OCI-LY1 (cell line): ENCODE data around the gene GGNBP2.

Experiments
- H2AFZ ChIP-seq: fragments of 200-600 bp; sonication (generic), shearing (Covaris generic); 2 replicates; pipeline ENCODE4 v1.6.0; 2014; ENCODE audit warnings: antibody characterized with exemption, mild to moderate bottlenecking, low read length
- H3F3A ChIP-seq: fragments of 200-600 bp; sonication (generic), shearing (Covaris generic); 2 replicates; pipeline ENCODE4 v1.6.0; 2014; ENCODE audit warnings: mild to moderate bottlenecking, antibody characterized with exemption, low read length, moderate library complexity; ENCODE audit not compliant: insufficient read depth
- H3K27ac ChIP-seq: fragments of 200-600 bp; sonication (generic); 2 replicates; pipeline ENCODE4 v1.5.1; 2014; ENCODE audit warnings: low read length, mixed run types, mild to moderate bottlenecking, low read depth; ENCODE audit not compliant: poor library complexity, severe bottlenecking
- H3K27me3 ChIP-seq: fragments of 200-600 bp; sonication (generic); 2 replicates; pipeline ENCODE4 v1.6.0; 2014; ENCODE audit warnings: antibody characterized with exemption, mild to moderate bottlenecking, low read length, moderate library complexity; ENCODE audit not compliant: insufficient read depth
- H3K36me3 ChIP-seq: fragments of 200-600 bp; sonication (generic); 2 replicates; pipeline ENCODE4 v1.6.1; 2014; ENCODE audit warnings: mild to moderate bottlenecking, antibody characterized with exemption, low read length, moderate library complexity, mixed read lengths; ENCODE audit not compliant: insufficient read depth
- H3K4me1 ChIP-seq: fragments of 200-600 bp; sonication (generic); 2 replicates; pipeline ENCODE4 v1.5.1; 2014; ENCODE audit warnings: mild to moderate bottlenecking, low read length, moderate library complexity; ENCODE audit not compliant: insufficient read depth, severe bottlenecking
- H3K4me2 ChIP-seq: fragments of 200-600 bp; sonication (generic), shearing (Covaris generic); 2 replicates; pipeline ENCODE4 v1.6.1; 2014; ENCODE audit warnings: low read length
- H3K4me3 ChIP-seq: fragments of 200-600 bp; sonication (generic); 2 replicates; pipeline ENCODE4 v1.5.1; 2014; ENCODE audit warnings: low read length, low read depth, mild to moderate bottlenecking, mixed read lengths; ENCODE audit not compliant: poor library complexity, severe bottlenecking
- H3K79me2 ChIP-seq: fragments of 200-600 bp; shearing (Covaris generic); 2 replicates; pipeline ENCODE4 v1.6.1; 2016; ENCODE audit warnings: mixed run types, low read length, mixed read lengths; ENCODE audit not compliant: insufficient read depth
- H3K9ac ChIP-seq: fragments of 200-600 bp; sonication (generic), shearing (Covaris generic); 2 replicates; pipeline ENCODE4 v1.6.1; 2014; ENCODE audit warnings: mild to moderate bottlenecking, low read length, mixed read lengths
- H3K9me2 ChIP-seq: fragments of 200-600 bp; sonication (generic), shearing (Covaris generic); 2 replicates; pipeline ENCODE4 v1.6.1; 2014; ENCODE audit warnings: low read depth, mild to moderate bottlenecking, low read length, mixed read lengths
- H3K9me3 ChIP-seq: fragments of 200-600 bp; shearing (Covaris generic); 2 replicates; pipeline ENCODE4 v1.6.1; 2014; ENCODE audit warnings: low read length, mixed read lengths
- H4K20me1 ChIP-seq: fragments of 200-600 bp; sonication (generic), shearing (Covaris generic); 2 replicates; pipeline ENCODE4 v1.6.0; 2016; ENCODE audit warnings: mild to moderate bottlenecking, low read length; ENCODE audit not compliant: insufficient read depth
- EZH2 ChIP-seq: fragments of 200-600 bp; sonication (generic), shearing (Covaris generic); IDR thresholded peaks from 2 replicates; pipeline ENCODE4 v1.8.0; 2017; ENCODE audit warnings: borderline replicate concordance, mixed run types, mild to moderate bottlenecking, antibody characterized with exemption, low read length, moderate library complexity, mixed read lengths
- TF ChIP-seq, protein P1 (sequence below): fragments of 200-600 bp; sonication (generic), shearing (Covaris generic); IDR thresholded peaks from 2 replicates; pipeline ENCODE4 v1.5.1; 2017; ENCODE audit warnings: mild to moderate bottlenecking, antibody characterized with exemption, low read length, moderate library complexity, mixed read lengths

Gene GGNBP2

DNA sequence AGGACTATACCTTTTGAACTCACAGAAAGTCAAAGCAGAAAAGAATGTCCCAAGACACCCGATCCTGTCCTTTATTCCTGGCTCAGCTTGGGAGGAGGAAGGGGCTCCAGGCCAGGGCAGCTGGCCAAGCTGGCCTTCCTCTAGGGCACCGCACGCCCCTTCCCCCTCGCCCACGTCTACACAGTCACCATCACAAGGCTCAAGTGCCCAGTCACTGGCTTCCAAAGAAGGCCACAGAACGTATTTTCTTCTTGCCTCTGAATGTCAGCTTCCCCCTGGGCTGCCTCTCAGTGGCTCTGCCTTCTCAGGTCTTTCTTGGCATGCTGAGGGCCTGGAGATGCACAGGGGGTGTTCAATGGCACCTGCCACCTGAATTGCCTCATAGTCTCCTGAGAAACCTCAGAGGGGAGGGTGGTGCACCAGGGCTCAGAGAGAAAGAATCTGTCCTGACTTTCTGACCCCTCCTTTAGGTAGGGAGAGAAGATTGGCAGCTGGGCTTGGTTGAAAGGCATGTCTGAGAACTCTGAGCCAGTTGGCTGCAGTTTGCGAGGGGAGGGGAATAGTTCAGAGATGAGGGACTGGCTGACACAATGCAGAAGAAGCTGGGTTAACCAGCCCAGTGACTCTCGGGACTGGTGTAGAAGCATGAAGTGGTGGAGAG lies 49.1 kb downstream of the GGNBP2 start:
- Histone ChIP-seq H3K79me2 (no peaks in the 10 kb centered on the region), H2AFZ (no peak overlapping the region), H3K9me2 (no peaks in the 10 kb centered on the region), H3F3A (no peaks in the 10 kb centered on the region), H3K27me3 (no peaks in the 10 kb centered on the region), H3K9ac (no peak overlapping the region), H3K36me3 (peaks cover 13% of the 10 kb centered on the region), H3K27ac (no peak overlapping the region), H3K4me1 (peaks cover 25% of the 10 kb centered on the region), H3K4me2 (no peak overlapping the region), H4K20me1 (no peaks in the 10 kb centered on the region), H3K9me3 (no peaks in the 10 kb centered on the region), H3K4me3 (no peak overlapping the region)
- TF ChIP-seq EZH2: no peak
- TF ChIP-seq, protein P1, sequence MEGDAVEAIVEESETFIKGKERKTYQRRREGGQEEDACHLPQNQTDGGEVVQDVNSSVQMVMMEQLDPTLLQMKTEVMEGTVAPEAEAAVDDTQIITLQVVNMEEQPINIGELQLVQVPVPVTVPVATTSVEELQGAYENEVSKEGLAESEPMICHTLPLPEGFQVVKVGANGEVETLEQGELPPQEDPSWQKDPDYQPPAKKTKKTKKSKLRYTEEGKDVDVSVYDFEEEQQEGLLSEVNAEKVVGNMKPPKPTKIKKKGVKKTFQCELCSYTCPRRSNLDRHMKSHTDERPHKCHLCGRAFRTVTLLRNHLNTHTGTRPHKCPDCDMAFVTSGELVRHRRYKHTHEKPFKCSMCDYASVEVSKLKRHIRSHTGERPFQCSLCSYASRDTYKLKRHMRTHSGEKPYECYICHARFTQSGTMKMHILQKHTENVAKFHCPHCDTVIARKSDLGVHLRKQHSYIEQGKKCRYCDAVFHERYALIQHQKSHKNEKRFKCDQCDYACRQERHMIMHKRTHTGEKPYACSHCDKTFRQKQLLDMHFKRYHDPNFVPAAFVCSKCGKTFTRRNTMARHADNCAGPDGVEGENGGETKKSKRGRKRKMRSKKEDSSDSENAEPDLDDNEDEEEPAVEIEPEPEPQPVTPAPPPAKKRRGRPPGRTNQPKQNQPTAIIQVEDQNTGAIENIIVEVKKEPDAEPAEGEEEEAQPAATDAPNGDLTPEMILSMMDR: no peak

DNA sequence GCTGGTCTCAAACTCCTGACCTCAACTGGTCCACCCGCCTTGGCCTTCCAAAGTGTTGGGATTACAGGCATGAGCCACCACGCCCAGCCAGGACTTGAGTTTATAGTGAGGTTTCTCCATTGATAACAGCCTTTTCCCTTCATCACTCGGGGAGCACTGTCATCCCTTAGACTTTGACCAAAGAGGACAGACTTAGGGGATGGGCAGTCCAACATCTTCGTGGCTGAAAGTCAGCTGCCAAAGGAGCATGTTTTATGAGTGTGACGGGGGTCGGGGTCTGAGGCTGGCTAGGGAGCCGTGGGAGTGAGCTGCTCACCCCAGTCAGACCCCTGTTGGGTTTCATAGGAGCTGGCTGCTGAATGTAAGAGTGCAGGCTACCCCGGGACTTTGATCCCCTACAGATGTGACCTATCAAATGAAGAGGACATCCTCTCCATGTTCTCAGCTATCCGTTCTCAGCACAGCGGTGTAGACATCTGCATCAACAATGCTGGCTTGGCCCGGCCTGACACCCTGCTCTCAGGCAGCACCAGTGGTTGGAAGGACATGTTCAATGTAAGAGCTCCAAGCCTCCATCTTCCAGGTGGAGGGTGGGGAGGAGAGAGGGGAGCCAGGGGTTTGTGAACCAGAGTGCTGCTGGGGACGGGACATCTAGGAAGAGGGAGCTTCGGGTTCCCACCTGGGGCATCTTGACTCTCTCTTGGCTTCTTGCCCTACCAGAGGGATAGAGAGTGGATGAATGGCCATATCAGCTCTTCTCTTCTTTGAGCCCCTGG lies 50.1 kb downstream of the GGNBP2 start:
- Histone ChIP-seq H3K36me3 (peaks cover 3% of the 10 kb centered on the region), H3K9ac (no peak overlapping the region), H3K9me3 (no peaks in the 10 kb centered on the region), H3K79me2 (no peaks in the 10 kb centered on the region), H3K4me2 (no peak overlapping the region), H3K9me2 (no peaks in the 10 kb centered on the region), H4K20me1 (no peaks in the 10 kb centered on the region), H3K27me3 (no peaks in the 10 kb centered on the region), H3K4me1 (peaks cover 25% of the 10 kb centered on the region), H3K4me3 (no peak overlapping the region), H3F3A (no peaks in the 10 kb centered on the region), H2AFZ (no peak overlapping the region), H3K27ac (no peak overlapping the region)
- TF ChIP-seq EZH2: no peak
- TF ChIP-seq, protein P1: no peak

DNA sequence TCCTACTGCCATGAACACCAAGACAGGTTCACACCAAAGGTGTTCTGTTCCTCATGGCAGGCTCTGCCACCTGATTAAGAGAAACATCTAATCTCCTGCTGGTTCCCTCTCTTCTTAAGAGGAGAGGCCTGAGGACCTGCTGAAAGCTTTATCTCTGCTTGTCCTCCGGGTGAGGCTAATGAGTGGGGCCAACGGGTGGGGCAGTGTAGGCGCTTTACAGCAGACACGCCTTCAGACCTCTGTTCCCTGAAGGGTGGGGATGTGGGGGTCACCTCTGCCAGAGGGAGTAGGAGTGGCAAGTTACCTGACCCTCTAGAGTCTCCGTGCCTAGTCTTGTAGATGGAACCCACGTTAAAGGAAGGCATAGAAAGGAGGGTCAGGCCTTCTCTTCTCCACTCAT lies 52.5 kb downstream of the GGNBP2 start:
- H3K4me2 ChIP-seq: no peak overlapping the region
- H4K20me1 ChIP-seq: no peaks in the 10 kb centered on the region
- peaks cover 18% of the 10 kb centered on the region for H3K4me1 ChIP-seq
- H3K9me2 ChIP-seq: no peaks in the 10 kb centered on the region
- no peaks in the 10 kb centered on the region for H3F3A ChIP-seq
- H3K27me3 ChIP-seq: no peaks in the 10 kb centered on the region
- H3K79me2 ChIP-seq: no peaks in the 10 kb centered on the region
- no peaks in the 10 kb centered on the region for H3K9me3 ChIP-seq
- no peaks in the 10 kb centered on the region; the same call in 1 of the 2 replicates for H3K36me3 ChIP-seq
- TF ChIP-seq, protein P1: no peak
- TF ChIP-seq EZH2: no peak
- no peak overlapping the region for H2AFZ ChIP-seq
- H3K27ac ChIP-seq: no peak overlapping the region
- H3K9ac ChIP-seq: no peak overlapping the region
- H3K4me3 ChIP-seq: no peak overlapping the region
